GM23248 (cell line): ENCODE measurements around the gene UVRAG.

Source experiments
- EZH2 ChIP-seq: fragments of 200-600 bp; sonication (generic); IDR thresholded peaks from 2 replicates; pipeline ENCODE4 v1.6.1; 2018; ENCODE audit warnings: antibody characterized with exemption, mild to moderate bottlenecking; ENCODE audit not compliant: insufficient read depth, poor library complexity, severe bottlenecking
- EZH2phosphoT487 ChIP-seq: fragments of 200-600 bp; sonication (generic); IDR thresholded peaks from 2 replicates; pipeline ENCODE4 v1.6.1; 2018; ENCODE audit warnings: antibody characterized with exemption, moderate library complexity, mild to moderate bottlenecking, low read depth; ENCODE audit not compliant: insufficient read depth

DNA sequence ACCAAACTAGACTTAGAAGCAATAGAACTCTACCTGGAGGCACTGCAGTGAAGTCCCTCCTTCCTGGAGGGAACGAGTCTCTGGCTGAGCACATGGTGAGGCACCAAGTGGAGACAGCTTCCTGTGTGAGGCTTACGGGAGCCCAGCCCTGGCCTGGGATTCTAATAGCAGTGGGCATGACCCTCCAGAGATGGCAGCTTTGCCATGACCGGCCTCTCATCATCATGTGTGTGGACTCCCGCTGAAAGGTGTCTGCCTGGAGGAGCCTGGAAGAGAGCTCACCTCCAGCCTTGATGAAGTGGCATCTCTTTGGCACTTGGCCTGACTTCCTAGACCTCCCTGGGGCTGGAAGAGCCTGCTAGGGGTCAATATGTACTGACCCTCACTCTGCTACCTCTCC, 38.5 kb upstream of the UVRAG start:
- TF ChIP-seq EZH2 (no peak), EZH2phosphoT487 (no peak)
